ENCODE data around the gene MAN2B1.
A peak's percentile ranks its signal among the peaks of the same experiment; 100 is the strongest.

Gene MAN2B1

DNA sequence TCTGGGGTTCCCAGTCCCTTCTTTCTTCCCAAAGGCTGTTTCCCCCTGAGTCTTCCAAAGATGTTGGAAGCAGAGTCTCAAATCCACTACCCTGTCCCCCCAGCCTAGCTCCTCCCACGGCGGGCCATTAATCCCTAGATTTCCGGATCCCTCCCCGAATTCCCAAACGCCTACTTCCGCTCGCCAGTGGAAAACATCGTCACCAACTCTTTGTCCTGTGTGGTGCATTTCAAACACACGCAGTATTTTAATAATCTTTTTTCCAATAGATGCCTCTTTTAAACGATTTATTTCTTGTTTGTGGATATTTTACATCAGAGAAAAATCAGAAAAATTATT is 55.2 kb downstream of the MAN2B1 start:
- TF ChIP-seq, protein P1, sequence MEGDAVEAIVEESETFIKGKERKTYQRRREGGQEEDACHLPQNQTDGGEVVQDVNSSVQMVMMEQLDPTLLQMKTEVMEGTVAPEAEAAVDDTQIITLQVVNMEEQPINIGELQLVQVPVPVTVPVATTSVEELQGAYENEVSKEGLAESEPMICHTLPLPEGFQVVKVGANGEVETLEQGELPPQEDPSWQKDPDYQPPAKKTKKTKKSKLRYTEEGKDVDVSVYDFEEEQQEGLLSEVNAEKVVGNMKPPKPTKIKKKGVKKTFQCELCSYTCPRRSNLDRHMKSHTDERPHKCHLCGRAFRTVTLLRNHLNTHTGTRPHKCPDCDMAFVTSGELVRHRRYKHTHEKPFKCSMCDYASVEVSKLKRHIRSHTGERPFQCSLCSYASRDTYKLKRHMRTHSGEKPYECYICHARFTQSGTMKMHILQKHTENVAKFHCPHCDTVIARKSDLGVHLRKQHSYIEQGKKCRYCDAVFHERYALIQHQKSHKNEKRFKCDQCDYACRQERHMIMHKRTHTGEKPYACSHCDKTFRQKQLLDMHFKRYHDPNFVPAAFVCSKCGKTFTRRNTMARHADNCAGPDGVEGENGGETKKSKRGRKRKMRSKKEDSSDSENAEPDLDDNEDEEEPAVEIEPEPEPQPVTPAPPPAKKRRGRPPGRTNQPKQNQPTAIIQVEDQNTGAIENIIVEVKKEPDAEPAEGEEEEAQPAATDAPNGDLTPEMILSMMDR (IDR thresholded peaks at IDR 0.05; ENCODE audit: borderline replicate concordance, insufficient read depth, low read depth, low read length), result no peak
- peak overlapping the region; percentile 86 for H3K4me3 ChIP-seq (ENCODE audit: low read depth, low read length)

DNA sequence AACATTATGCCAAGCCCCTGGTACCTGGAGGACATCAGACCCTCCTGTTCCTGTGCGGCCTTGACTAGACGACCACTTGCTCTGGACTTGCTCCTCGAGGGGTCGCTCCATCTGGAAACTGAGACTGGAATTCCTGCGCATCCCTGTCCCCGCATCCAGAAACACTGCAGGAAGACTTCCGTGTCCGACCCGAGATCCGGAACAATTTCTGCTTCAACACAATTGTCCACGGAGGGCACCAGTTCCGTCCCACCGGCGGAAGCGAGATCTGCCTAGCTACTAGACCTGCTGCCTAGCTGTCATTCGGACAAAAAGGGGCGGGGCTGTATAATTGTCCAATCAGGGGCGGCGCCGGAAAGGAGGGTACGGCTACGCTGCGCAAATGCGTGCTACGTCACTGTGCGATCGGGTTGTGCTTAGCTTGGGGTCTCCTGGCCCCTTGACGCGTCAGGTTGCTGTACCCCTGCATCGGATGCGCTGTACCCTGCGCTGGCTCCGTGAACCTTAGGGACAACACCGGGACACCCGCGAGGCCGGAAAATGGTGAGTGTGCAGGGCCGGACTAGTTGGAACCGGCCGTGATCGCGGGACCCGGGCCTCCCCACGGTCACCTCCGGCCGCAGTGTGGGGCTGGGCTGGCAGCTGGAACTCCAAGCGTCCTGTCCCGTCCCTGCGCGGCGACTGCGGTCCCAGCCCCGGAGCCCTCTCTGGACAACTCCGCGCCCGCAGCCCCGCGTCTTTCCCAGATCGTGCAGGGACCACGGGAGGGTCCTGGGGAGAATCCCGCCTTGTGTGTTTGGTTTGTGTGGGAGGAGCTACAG is 55.8 kb downstream of the MAN2B1 start, which contains the start of the genes ZNF490 and ZNF791:
Gene ZNF490 (minus strand): TSS at position 274 of the 821 bp plus-strand sequence. CDS start 133 bp downstream, at position 141.
Gene ZNF791 (plus strand): TSS at position 381 of the 821 bp plus-strand sequence. CDS start 160 bp downstream, at position 541.
- TF ChIP-seq, protein P1 (IDR thresholded peaks at IDR 0.05; ENCODE audit: borderline replicate concordance, insufficient read depth, low read depth, low read length), result no peak
- H3K4me3 ChIP-seq (ENCODE audit: low read depth, low read length), result peak within 1 kb of the TSS; percentile 86

DNA sequence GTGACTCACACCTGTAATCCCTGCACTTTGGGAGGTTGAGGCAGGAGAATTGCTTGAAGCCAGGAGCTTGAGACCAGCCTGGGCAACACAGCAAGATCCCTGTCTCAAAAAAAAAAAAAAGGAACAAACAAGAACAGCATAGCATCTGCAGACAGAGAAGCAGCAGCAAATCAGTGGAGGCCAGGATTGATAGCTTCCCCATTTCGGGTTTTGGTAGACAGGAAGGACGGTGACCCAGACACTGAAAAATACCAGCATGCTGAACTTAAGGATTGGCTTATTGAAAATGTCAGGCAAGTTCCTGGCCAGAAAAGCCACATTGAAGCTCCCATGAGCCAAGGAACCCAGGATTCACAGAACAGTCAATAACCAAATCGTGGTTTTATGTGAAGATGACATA is 58.9 kb downstream of the MAN2B1 start:
- TF ChIP-seq, protein P1 (IDR thresholded peaks at IDR 0.05; ENCODE audit: borderline replicate concordance, insufficient read depth, low read depth, low read length), result no peak
- H3K4me3 ChIP-seq (ENCODE audit: low read depth, low read length), result no peak overlapping the region

DNA sequence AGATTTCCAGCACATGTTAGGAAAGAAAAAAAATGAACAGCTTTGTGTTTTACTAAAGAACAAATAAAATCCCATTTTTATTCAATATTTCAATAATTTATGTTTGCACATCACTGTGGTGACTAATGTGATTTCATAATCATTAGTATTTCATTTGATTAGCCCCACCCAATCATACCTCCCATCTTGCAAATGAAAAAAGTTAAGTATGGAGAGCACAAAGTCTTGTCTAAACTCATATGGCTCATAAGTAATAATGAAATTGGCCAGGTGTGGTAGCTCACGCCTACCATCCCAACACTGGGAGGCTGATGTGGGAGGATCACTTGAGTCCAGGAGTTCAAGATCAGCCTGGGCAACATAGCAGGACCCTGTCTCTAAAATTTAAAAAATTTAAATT is 59.7 kb downstream of the MAN2B1 start:
- TF ChIP-seq, protein P1 (IDR thresholded peaks at IDR 0.05; ENCODE audit: borderline replicate concordance, insufficient read depth, low read depth, low read length), result no peak

DNA sequence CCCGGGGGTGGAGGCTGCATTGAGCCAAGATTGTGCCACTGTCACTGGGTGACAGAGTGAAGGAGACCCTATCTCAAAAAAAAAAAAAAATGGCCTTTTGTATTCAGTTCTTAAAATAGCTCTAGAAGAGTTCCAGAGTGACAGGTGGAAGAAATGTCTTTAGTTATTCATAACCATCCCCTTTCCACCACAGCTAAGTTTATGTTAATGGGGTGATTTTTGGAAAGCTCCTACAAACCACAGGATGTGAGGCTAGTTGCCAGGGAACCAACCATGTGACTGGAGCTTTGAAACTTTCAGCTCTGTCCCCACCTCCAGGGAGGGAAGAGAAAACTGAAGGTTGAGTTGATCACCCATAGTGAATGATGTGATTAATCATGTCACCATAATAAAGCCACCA is 62.8 kb downstream of the MAN2B1 start:
- no peak overlapping the region for H3K4me3 ChIP-seq (ENCODE audit: low read depth, low read length)
- TF ChIP-seq, protein P1 (IDR thresholded peaks at IDR 0.05; ENCODE audit: borderline replicate concordance, insufficient read depth, low read depth, low read length), result no peak

More for the DNA sequence above, 59.7 kb downstream of the MAN2B1 start:
- no peak overlapping the region for H3K4me3 ChIP-seq (ENCODE audit: low read depth, low read length)

DNA sequence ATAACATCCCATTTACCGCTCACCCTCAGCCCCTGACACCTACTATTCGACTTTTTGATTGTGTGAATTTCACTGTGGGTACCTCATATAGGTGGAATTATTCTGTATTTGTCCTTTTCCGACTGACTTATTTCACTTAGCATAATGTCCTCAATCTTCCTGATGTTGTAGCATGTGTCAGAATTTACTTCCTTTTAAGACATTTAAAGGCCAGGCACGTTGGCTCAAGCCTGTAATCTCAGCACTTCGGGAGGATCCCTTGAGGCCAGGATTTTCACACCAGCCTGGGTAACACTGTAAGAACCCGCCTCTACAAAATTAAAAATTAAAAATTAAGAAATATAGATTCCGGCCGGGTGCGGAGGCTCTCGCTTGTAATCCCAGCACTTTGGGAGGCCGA is 68.9 kb downstream of the MAN2B1 start:
- no peak overlapping the region for H3K4me3 ChIP-seq (ENCODE audit: low read depth, low read length)
- TF ChIP-seq, protein P1 (IDR thresholded peaks at IDR 0.05; ENCODE audit: borderline replicate concordance, insufficient read depth, low read depth, low read length), result no peak
